ENCODE results near the gene DIPK1B.

DIPK1B gene

GRCh38 chr9:136711751-136712689 is at the start of gene DIPK1B:
Gene DIPK1B, plus strand, starts transcription at chr9:136712572. Its CDS starts 94 bp downstream, at chr9:136712666.
- DNase-seq: no peak

GRCh38 chr9:136662656-136663581 is 49.5 kb upstream of the DIPK1B start, which contains the start of gene EGFL7:
Gene EGFL7, plus strand, starts transcription at chr9:136662916. Its CDS starts 5,367 bp downstream, at chr9:136668283.
- no peak for DNase-seq

DNA sequence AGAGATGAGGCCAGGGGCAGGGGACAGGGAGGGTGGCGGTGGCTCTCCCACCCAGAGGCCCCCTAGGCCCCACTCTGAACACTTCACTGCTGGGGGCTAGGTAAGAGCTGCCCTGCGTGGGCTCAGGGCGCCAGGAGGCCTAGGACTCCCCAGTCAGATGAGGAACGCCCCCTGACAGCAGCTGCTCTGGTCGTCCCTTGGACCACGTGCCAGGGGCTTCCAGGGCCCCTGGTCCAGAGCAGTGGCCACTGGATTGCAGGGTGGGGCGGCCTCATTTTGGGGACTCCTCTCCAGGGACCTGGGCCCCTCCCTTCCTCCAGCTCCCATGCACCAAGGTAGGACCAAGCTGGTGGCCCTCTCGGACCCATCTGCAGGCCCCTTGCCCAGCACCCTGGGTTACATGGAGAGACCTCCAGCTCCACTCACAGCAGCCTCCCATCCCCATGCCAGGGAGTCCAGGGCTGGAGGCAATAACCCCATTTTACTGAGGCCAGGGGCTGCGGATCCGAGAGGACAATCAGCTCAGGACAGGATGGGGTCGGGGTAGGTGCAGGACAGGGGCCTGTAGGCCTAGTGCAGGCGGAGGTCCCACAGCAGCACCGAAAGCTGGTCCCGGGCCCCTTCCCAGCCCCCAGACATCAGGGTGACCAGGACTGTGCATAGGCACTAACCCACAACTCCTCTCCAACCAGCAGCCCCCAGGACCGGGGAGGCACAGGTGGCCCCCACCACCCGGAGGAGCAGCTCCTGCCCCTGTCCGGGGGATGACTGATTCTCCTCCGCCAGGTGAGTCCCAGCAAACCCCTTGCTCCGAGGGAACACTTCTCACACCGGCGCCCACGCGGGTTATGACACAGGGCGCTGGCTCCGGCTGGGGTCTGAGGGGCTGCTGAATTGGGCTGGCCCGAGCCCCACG is 48.1 kb upstream of the DIPK1B start:
- DNase-seq: no peak

DNA sequence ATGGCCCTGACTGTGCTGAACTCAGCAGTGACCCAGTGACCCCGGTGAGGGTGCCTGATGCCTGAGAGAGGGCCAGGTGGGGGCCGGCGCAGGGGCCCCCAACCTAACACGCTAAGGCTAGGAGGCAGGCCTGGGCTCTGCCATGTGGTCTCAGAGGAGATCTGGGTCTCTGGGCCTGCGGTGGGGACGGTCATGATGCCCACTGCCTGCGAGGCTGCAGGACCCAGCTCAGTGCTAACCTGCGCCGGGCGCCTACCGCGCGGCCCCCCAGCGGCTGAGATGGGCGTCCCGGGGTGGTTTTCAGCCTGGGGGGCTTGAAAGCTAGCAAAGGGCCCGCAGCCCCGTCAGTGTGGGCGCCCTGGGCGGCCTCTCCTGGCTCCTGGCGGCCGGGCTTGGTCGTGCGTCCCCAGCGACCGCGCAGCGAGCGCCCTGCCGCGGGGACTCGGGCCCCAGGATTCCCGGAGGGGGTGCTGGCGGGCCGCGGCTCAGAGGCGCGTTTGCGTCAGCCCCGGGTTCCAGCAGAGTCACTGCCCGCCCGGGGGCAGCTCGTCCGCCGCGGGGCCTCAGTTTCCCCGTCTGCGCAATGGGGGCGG is 47.2 kb upstream of the DIPK1B start:
- no peak for DNase-seq

DNA sequence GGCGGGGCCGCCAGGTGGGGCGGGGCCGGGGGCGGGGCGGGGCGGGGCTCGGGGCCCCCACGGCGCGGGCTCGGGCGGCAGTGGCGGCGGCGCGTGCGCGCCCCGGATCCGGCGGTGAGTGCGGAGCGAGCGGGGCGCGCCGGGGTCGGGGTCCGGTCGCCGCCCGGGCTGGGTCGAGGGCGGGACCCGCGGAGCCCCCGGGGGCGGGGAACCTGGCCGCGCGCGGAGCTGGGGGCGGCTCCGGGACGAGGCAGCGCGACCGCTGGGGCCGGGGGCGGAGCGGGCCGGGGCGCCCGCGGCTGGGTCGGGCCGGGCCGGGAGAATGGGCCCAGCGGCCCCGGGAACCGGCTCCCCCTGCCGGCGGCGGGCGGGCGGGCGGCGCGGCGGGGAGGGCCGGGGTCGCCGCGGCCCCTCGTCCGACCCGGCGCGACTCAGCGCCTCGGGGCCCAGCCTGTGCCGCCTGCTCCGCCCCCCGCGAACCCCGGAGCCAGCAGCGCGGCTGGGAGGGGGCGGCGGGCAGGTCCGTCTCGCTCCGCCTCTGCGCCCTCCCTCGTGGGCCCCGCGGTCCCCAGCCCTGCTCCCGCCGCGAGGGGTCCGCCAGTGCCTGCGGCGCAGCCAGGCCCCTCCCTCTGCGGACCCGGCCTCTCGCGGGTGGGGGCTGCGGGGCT is 46.5 kb upstream of the DIPK1B start:
- DNase-seq: no peak

DNA sequence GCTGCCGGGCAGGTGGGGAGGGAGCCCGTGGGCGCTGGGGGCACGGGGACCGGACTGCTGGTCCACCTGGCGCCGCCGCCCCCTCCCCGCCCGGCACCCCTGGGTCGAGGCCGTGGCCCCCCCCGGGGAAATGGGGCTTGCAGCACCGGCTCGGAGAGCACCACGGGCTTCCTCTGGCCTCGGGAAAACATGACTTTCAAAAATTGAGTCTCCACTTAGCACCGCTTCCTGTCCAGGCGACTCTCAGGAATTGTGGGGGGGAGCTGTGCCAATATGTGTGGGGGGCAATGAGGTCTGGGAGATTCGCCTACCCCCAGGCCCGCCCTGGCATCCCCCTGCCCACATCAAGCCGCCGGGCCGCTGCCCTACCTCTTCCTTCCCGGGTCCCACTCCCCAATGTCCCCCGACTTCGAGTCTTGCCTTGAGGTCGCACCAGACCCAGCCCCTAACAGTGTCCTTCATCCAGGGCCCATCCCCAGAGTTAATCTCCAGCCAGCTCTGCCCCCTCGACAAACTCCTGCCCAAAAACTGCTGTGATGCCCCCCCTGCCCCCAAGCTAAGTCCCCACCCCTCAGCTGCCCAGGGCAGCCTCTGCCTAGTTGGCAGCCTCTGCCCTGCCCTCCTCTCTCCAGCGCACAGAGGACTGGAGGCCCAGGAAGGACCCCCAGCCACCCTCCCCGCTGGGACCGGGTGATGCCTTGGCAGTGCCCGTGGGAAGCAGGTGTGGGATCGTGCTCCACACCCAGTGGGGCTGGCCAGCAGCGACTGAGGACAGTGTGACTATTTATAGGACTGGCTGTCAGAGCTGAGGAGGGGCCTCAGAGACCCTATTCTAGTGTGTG is 45.8 kb upstream of the DIPK1B start:
- no peak for DNase-seq

DNA sequence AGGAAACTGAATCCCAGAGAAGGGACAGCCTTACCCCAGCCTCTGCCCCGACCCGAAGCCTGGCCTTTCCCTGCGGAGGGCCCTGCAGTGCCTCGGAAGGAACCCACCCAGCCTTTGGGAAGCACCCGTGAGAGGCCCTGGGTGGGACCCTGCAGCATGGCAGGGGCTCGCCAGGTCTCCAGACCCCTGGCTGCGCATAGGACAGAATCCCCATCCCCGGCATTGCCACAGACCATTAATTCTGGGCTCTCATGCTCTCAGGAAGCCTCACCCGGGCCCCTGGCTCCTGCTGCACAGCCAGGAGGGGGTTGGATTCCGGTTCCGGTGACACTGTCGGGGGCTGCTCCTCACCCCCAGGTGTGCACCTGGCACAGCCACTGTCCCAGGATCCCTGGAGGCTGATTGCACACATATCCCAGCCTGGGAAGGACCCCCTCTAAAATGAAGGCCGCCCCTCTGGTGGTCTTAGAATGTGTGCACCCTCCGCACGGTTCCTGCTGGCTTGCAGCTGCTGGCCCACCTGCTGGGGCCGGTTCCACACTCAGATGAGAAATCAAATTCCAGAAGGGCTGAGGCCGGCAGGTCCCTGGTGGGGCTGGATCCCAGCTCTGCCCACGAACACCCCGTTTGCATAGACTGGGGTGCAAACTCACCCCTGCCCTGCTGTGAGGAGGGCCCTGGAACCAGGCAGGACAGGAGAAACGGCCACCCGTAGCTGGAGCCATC is 45.0 kb upstream of the DIPK1B start:
- no peak for DNase-seq

- DNase-seq: no peak
Measured at GRCh38 chr9:136667940-136668760, 44.2 kb upstream of the DIPK1B start.

DNA sequence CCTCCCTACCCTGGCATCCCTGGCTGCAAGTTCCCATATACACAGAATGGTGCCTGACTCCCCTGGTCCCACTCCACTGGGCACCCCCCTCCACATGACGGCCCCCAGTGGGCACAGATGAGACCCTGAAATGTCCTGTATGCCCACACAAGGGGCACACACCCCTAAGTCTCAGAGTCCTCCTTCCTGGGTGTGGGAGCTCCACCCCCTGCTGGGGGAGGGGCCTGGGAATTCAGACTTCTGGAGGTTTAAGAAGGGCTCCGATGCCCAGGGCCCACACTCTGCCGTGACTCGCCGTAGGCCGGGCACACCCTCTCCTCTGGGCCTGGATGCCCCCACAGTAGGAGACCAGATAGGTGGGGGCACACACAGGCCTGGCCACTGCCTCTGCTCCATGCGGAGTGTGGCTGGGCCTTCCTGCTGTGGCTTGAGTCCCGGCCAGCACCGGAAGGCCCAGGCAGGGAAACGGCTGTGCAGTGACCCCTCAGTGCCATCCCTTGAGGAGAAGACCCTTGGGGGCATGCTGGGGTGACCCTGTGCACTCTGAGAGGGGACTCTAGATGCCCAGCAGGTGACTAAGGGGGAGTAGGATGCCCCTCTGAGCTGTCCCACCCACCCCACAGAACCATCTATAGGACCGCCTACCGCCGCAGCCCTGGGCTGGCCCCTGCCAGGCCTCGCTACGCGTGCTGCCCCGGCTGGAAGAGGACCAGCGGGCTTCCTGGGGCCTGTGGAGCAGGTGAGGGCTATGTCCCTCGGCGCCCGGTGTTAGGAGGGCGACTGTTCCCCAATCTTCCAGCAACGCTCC is 43.2 kb upstream of the DIPK1B start:
- DNase-seq: no peak

DNA sequence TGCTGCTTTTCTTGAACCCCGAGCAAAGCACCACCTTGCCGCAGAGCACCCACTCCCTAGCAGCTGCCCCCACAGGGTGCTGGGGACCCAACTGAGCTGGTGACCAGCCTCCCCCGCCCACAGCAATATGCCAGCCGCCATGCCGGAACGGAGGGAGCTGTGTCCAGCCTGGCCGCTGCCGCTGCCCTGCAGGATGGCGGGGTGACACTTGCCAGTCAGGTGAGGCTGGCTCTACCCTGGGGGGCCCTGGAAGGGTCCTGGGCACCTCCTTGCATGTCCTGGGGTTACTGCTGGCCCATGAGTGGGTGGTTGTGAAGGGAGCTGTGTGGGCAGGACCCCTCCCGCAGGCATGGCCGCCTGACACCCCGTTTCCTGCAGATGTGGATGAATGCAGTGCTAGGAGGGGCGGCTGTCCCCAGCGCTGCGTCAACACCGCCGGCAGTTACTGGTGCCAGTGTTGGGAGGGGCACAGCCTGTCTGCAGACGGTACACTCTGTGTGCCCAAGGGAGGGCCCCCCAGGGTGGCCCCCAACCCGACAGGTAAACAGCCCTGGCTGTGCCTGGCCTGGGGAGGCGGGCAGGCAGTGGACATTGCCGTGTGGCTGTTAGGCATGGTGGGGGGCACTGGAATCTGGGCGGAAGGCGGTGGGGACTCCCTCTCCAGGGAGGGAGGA is 42.4 kb upstream of the DIPK1B start:
- no peak for DNase-seq

- no peak for DNase-seq
Measured at GRCh38 chr9:136670576-136671253, 41.7 kb upstream of the DIPK1B start.

GRCh38 chr9:136671254-136671614 is 41.1 kb upstream of the DIPK1B start:
- DNase-seq: no peak

DNA sequence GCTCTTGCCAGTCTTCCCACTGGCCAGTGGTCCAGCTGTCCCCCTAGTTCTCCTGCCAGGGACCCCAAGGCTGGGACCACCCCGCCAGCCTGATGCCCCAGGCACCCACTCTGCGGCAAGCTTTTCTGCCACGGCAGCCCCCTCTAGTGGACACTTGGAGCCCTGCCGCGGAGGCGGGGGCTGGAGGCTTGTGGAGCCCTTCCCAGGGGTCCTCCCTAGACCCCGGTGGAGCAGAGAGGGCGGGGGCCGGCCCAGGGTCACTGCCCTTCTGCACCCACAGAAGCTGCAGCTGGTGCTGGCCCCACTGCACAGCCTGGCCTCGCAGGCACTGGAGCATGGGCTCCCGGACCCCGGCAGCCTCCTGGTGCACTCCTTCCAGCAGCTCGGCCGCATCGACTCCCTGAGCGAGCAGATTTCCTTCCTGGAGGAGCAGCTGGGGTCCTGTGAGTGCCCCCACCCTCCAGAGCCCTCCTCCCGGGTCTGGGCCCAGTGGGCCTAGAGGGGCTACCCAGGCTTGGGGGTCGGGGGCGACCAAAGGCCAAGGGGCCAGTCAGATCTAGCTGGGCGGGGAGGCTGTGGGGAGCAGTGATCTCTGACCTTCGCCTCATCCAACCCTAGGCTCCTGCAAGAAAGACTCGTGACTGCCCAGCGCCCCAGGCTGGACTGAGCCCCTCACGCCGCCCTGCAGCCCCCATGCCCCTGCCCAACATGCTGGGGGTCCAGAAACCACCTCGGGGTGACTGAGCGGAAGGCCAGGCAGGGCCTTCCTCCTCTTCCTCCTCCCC is 40.5 kb upstream of the DIPK1B start:
- peak in 1 of 2 experiments; percentile 34 for DNase-seq

- DNase-seq: no peak
Measured at GRCh38 chr9:136672431-136673087, 39.8 kb upstream of the DIPK1B start.
